ENCODE results near the gene MACROD2.

- TF ChIP-seq, protein P1, sequence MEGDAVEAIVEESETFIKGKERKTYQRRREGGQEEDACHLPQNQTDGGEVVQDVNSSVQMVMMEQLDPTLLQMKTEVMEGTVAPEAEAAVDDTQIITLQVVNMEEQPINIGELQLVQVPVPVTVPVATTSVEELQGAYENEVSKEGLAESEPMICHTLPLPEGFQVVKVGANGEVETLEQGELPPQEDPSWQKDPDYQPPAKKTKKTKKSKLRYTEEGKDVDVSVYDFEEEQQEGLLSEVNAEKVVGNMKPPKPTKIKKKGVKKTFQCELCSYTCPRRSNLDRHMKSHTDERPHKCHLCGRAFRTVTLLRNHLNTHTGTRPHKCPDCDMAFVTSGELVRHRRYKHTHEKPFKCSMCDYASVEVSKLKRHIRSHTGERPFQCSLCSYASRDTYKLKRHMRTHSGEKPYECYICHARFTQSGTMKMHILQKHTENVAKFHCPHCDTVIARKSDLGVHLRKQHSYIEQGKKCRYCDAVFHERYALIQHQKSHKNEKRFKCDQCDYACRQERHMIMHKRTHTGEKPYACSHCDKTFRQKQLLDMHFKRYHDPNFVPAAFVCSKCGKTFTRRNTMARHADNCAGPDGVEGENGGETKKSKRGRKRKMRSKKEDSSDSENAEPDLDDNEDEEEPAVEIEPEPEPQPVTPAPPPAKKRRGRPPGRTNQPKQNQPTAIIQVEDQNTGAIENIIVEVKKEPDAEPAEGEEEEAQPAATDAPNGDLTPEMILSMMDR (IDR thresholded peaks at IDR 0.05; ENCODE audit: poor library complexity, severe bottlenecking) = no peak
- no peak for TF ChIP-seq EZH2 (IDR thresholded peaks at IDR 0.05; ENCODE audit: borderline replicate concordance, insufficient read depth, low read length, poor library complexity, severe bottlenecking)
- TF ChIP-seq REST (IDR thresholded peaks at IDR 0.05; ENCODE audit: borderline replicate concordance) = no peak
- TF ChIP-seq TAF1 (IDR thresholded peaks at IDR 0.05; ENCODE audit: low read depth) = no peak
- no peak for TF ChIP-seq EP300 (conservative IDR thresholded peaks at IDR 0.05; ENCODE audit: poor library complexity, severe bottlenecking)
- TF ChIP-seq POLR2AphosphoS5 (IDR thresholded peaks at IDR 0.05) = no peak
- TF ChIP-seq SMC3 (conservative IDR thresholded peaks at IDR 0.05; ENCODE audit: poor library complexity) = no peak
- no peak for TF ChIP-seq MXI1 (conservative IDR thresholded peaks at IDR 0.05; ENCODE audit: poor library complexity, severe bottlenecking)
Observed at GRCh38 chr20:14494355-14494754, 499.0 kb downstream of the MACROD2 start.
